ENCODE measurements around the gene OSBPL9. TPM values are rescaled to one million over a fixed set of nuclear protein-coding genes. Genes with fewer than 3 reads are reported as not detected.

The OSBPL9 gene
- total and polyA plus RNA-seq, 2 experiments from 2014 or later = 82.7 to 102 TPM

- H3K27ac Mint-ChIP-seq = no peak overlapping the region
- no peaks in the 10 kb centered on the region for H3F3A ChIP-seq (replicated peaks; ENCODE audit: low read depth)
- no peak overlapping the region for H3K4me3 ChIP-seq
- no peaks in the 10 kb centered on the region for H3K27me3 ChIP-seq (ENCODE audit: insufficient read depth)
- peaks cover 5% of the 10 kb centered on the region for H3K27me3 Mint-ChIP-seq (ENCODE audit: insufficient read depth, low read depth, poor library complexity)
- no peaks in the 10 kb centered on the region for H3K36me3 ChIP-seq (ENCODE audit: insufficient read depth)
- H3K36me3 Mint-ChIP-seq (ENCODE audit: low read depth) = no peaks in the 10 kb centered on the region
- DNase-seq (ENCODE audit: low spot score) = no peak
- ATAC-seq = no peak
- TF ChIP-seq ZNF114 (CRISPR knock-in tag; IDR thresholded peaks at IDR 0.05) (no peak), ZNF331 (CRISPR knock-in tag; IDR thresholded peaks at IDR 0.05; ENCODE audit: low read depth) (no peak), CTCF (conservative IDR thresholded peaks at IDR 0.05; ENCODE audit: low read depth in 2 of 2) (no peak), JUNB (IDR thresholded peaks at IDR 0.05; ENCODE audit: unreplicated experiment) (no peak)
- H3K27ac ChIP-seq (ENCODE audit: low read depth) = no peak overlapping the region
- H2AFZ ChIP-seq = no peak overlapping the region
- H3K9me3 Mint-ChIP-seq = no peaks in the 10 kb centered on the region; the same call in 2 of the 3 replicates
- H3K9me2 ChIP-seq (ENCODE audit: insufficient read depth) = peaks cover 5% of the 10 kb centered on the region; the same call in 1 of the 2 replicates
- H3K4me1 ChIP-seq (ENCODE audit: insufficient read depth) = no peaks in the 10 kb centered on the region
- no peak overlapping the region for H3K4me2 ChIP-seq
- H3K4me1 Mint-ChIP-seq = no peaks in the 10 kb centered on the region
- no peak overlapping the region for H3K4me3 Mint-ChIP-seq
- H4K20me1 ChIP-seq (replicated peaks; ENCODE audit: insufficient read depth) = no peaks in the 10 kb centered on the region
- no peaks in the 10 kb centered on the region for H3K79me2 ChIP-seq (replicated peaks; ENCODE audit: insufficient read depth)
These were observed 40.8 kb upstream of the OSBPL9 start for GRCh38 chr1:51576085-51576444.

- Histone ChIP-seq H3K4me2 (no peak overlapping the region), H3K4me3 (no peak overlapping the region), H3K27me3 (ENCODE audit: insufficient read depth) (no peaks in the 10 kb centered on the region), H3K4me1 (ENCODE audit: insufficient read depth) (no peaks in the 10 kb centered on the region), H4K20me1 (replicated peaks; ENCODE audit: insufficient read depth) (no peaks in the 10 kb centered on the region), H3K9me2 (ENCODE audit: insufficient read depth) (peaks cover 5% of the 10 kb centered on the region; the same call in 1 of the 2 replicates), H2AFZ (no peak overlapping the region), H3K27ac (ENCODE audit: low read depth) (no peak overlapping the region), H3K79me2 (replicated peaks; ENCODE audit: insufficient read depth) (no peaks in the 10 kb centered on the region), H3F3A (replicated peaks; ENCODE audit: low read depth) (no peaks in the 10 kb centered on the region), H3K36me3 (ENCODE audit: insufficient read depth) (no peaks in the 10 kb centered on the region)
- Mint-ChIP-seq H3K27me3 (ENCODE audit: insufficient read depth, low read depth, poor library complexity) (peaks cover 5% of the 10 kb centered on the region), H3K36me3 (ENCODE audit: low read depth) (no peaks in the 10 kb centered on the region), H3K9me3 (no peaks in the 10 kb centered on the region; the same call in 2 of the 3 replicates), H3K4me3 (no peak overlapping the region), H3K27ac (no peak overlapping the region), H3K4me1 (no peaks in the 10 kb centered on the region)
- DNase-seq (ENCODE audit: low spot score) (no peak), ATAC-seq (no peak)
- TF ChIP-seq EZH2 (IDR thresholded peaks at IDR 0.05; ENCODE audit: low read depth, unreplicated experiment) (no peak), ETS1 (IDR thresholded peaks at IDR 0.05) (no peak), ZNF462 (CRISPR knock-in tag; IDR thresholded peaks at IDR 0.05) (no peak), ZNF114 (CRISPR knock-in tag; IDR thresholded peaks at IDR 0.05) (no peak), POLR2AphosphoS5 (IDR thresholded peaks at IDR 0.05; ENCODE audit: low read depth) (no peak), EZH2phosphoT487 (IDR thresholded peaks at IDR 0.05; ENCODE audit: unreplicated experiment) (no peak), STAT1 (IDR thresholded peaks at IDR 0.05; ENCODE audit: unreplicated experiment) (no peak), CREB1 (CRISPR knock-in tag; IDR thresholded peaks at IDR 0.05; ENCODE audit: low read depth) (no peak), NANOG (IDR thresholded peaks at IDR 0.05; ENCODE audit: borderline replicate concordance) (no peak)
These were observed 40.0 kb upstream of the OSBPL9 start for GRCh38 chr1:51576923-51577322.
